Prostate gland (tissue), 2 donors: ENCODE measurements around the gene MIOX.

Experiments used
- POLR2A ChIP-seq: fragments of 450-650 bp; IDR thresholded peaks from one replicate; pipeline ENCODE4 v1.6.1; 2016; ENCODE audit warnings: antibody characterized with exemption, mild to moderate bottlenecking
- POLR2AphosphoS5 ChIP-seq: sonication (generic); formaldehyde crosslinking; IDR thresholded peaks from one replicate; pipeline ENCODE4 v1.6.1; 2017; ENCODE audit warnings: antibody characterized with exemption
- TF ChIP-seq, protein P1 (sequence below), 4 experiments: fragments of 200-600 bp in 2 of 4; fragments of 450-650 bp in 2 of 4; sonication (generic) in 2 of 4; IDR thresholded peaks; 1 replicate in 3 of 4; 2 replicates in 1 of 4; pipeline ENCODE4 v1.5.1; 2016 to 2019; ENCODE audit warnings: antibody characterized with exemption in 4 of 4, mild to moderate bottlenecking in 2 of 4, moderate library complexity in 2 of 4

GRCh38 chr22:50520826-50521453 lies 34.3 kb downstream of the MIOX start:
- no peak for TF ChIP-seq POLR2A
- TF ChIP-seq, protein P1, sequence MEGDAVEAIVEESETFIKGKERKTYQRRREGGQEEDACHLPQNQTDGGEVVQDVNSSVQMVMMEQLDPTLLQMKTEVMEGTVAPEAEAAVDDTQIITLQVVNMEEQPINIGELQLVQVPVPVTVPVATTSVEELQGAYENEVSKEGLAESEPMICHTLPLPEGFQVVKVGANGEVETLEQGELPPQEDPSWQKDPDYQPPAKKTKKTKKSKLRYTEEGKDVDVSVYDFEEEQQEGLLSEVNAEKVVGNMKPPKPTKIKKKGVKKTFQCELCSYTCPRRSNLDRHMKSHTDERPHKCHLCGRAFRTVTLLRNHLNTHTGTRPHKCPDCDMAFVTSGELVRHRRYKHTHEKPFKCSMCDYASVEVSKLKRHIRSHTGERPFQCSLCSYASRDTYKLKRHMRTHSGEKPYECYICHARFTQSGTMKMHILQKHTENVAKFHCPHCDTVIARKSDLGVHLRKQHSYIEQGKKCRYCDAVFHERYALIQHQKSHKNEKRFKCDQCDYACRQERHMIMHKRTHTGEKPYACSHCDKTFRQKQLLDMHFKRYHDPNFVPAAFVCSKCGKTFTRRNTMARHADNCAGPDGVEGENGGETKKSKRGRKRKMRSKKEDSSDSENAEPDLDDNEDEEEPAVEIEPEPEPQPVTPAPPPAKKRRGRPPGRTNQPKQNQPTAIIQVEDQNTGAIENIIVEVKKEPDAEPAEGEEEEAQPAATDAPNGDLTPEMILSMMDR (IDR thresholded peaks at IDR 0.05): no peak
- no peak for TF ChIP-seq POLR2AphosphoS5
